22Rv1 (cell line): ENCODE data around the gene ASCC1.

Source experiments
- H3K27ac ChIP-seq: fragments of 450-650 bp; 2 replicates; pipeline ENCODE4 v1.5.1; 2017
- ZFX ChIP-seq: fragments of 450-650 bp; IDR thresholded peaks from 2 replicates; pipeline ENCODE4 v1.6.1; 2017; ENCODE audit warnings: antibody characterized with exemption, borderline replicate concordance
- TF ChIP-seq, protein P1 (sequence below): fragments of 450-650 bp; IDR thresholded peaks from 2 replicates; pipeline ENCODE4 v1.5.1; 2017; ENCODE audit warnings: mild to moderate bottlenecking

Gene ASCC1

DNA sequence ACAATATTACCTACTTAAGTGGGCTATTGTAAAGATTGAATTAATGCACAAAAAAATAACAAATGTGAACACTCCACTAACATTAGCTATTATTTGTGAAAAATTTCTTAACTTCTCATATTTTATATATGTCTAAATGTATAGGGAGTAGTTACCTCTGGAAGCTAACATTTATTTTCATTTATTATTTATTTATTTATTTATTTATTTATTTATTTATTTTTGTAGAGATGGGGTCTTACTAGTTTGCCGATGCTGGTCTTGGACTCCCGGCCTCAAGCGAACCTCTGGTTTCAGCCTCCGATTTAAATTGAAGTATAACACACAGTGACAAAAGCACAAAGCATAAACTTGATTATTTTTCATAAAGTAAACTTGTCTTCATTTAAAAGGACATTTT lies 122.6 kb downstream of the ASCC1 start:
- no peak overlapping the region for H3K27ac ChIP-seq
- TF ChIP-seq, protein P1, sequence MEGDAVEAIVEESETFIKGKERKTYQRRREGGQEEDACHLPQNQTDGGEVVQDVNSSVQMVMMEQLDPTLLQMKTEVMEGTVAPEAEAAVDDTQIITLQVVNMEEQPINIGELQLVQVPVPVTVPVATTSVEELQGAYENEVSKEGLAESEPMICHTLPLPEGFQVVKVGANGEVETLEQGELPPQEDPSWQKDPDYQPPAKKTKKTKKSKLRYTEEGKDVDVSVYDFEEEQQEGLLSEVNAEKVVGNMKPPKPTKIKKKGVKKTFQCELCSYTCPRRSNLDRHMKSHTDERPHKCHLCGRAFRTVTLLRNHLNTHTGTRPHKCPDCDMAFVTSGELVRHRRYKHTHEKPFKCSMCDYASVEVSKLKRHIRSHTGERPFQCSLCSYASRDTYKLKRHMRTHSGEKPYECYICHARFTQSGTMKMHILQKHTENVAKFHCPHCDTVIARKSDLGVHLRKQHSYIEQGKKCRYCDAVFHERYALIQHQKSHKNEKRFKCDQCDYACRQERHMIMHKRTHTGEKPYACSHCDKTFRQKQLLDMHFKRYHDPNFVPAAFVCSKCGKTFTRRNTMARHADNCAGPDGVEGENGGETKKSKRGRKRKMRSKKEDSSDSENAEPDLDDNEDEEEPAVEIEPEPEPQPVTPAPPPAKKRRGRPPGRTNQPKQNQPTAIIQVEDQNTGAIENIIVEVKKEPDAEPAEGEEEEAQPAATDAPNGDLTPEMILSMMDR = no peak
- no peak for TF ChIP-seq ZFX

- H3K27ac ChIP-seq = no peak overlapping the region
- TF ChIP-seq, protein P1 = no peak
- no peak for TF ChIP-seq ZFX
These were observed 123.1 kb downstream of the ASCC1 start for GRCh38 chr10:72092987-72093386.

DNA sequence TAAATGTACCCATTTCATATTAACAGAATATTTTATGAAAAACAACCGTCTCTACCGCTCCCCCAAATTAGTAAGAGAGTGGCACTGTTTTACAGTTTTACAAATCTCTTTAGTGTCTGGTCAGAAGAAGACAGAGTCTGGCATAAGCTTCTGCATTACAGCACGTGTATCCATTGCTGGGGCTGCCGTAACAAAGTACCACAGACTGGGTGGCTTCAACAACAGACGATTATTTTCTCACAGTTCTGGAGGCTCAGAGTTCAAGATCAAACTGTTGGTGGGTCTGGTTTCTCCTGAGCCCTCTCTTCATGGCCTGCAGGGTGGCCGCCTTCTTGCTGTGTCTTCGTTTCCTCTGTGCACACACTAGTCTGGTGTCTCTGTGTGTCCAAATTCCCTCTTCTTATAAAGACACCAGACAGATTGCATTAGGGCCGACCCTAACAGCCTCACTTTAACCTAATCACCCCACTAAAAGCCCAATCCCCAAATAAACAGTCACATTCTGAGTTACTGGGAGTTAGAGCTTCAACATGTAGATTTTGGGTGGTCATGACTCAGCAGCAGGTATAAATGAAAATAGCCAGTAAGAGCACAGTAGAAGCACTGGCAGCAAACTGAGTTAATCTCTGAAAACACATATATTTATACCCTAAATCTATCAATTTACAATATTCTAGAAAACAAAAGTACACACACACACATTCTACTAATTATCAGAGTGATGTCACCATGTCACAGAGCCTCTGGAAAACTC lies 123.7 kb downstream of the ASCC1 start:
- no peak overlapping the region for H3K27ac ChIP-seq
- TF ChIP-seq ZFX = no peak
- TF ChIP-seq, protein P1 = no peak

DNA sequence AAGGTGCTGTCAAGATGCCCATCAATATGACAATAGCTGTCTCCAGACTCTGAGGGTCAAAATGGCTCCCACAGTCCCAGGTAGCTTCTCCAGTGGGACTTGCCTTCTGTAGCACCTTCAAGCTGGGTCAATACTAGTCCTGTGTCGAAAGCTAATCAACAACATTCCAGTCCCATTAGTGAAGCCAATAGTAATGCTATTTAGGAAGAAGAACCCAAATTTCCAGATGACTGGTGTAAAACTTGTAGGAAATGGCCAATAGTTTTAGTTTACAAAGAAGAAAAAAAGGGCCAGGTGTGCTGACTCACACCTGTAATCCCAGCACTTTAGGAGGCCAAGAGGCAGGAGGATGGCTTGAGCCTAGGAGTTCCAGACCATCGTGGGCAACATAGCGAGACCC lies 125.8 kb downstream of the ASCC1 start:
- TF ChIP-seq, protein P1 = no peak
- no peak for TF ChIP-seq ZFX
- no peak overlapping the region for H3K27ac ChIP-seq

- no peak overlapping the region for H3K27ac ChIP-seq
- no peak for TF ChIP-seq ZFX
- TF ChIP-seq, protein P1 = no peak
These were observed 126.5 kb downstream of the ASCC1 start for GRCh38 chr10:72089618-72090017.

- H3K27ac ChIP-seq = no peak overlapping the region
- no peak for TF ChIP-seq ZFX
These were observed 127.0 kb downstream of the ASCC1 start for GRCh38 chr10:72088889-72089575.

DNA sequence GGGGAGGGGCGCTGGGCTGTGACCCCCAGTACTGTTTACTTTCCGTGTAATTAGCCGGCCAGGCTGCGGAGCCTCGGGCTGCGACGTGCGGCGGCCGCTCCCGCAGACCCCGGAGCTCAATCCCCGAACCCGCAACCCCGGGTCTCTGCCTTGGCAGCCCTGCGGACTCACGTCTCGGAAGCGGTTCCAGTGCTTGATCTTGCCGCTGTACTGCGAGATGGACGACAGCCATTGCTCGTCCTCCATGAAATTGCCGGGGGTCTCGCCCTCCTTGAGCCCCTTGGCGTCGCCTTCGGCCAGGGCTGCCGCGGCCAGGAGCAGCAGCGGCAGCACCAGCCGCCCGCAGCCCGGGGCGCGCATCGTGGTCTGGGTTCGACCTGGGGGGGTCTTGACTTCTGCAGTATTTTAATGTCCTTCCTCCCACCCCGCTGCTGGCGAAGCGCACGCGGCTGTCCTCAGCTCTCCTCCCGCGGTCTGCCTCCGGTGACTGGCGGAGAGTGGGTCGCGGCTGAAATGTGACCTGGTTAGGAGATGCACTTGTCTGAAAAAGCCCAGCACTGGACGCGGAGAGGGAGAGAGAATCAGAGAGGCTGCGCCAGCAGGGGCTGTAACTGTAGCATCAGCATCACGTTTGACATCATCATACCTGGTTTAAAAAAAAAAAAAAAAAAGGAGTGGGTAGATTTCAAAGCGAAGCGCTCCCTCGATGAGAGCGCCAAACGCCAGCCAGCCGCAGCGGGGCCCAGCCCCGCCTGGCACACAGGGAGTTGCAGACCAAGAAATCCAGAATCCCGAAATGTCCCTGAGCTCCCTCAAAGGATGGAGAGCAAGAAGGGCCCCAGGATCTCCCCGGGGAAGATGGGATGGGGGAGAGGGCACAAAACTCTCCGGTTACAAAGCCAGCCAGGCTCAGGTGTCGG lies 127.8 kb downstream of the ASCC1 start, which contains the start of gene SPOCK2:
Gene SPOCK2, minus strand, starts transcription at position 583 of the 920 bp plus-strand sequence. Its CDS starts 223 bp downstream, at position 360.
- TF ChIP-seq ZFX = no peak
- TF ChIP-seq, protein P1 = no peak
- H3K27ac ChIP-seq = no peak within 1 kb of the TSS
